IMR-90 (cell line): ENCODE results near the gene FGF5. TPM values are rescaled to one million over a fixed set of nuclear protein-coding genes. Genes with fewer than 3 reads are reported as not detected.

Experiments used
- ATAC-seq: fragments of 200-7000 bp; cut with Tn5 transposase; 2 replicates; pipeline ENCODE4 v1.9.1; 2020; ENCODE audit warnings: low read depth, mild to moderate bottlenecking, moderate library complexity
- BruUV-seq: library from RNA; stranded (reverse); fragments of 400-500 nt; replicated peaks from 2 replicates; lab custom pipeline; 2021; lab: Mats Ljungman, UMichigan
- CTCF ChIA-PET: fragments of 300-600 bp; formaldehyde crosslinking; extraction: SDS; loops from one replicate; lab custom pipeline; 2021; ENCODE audit warnings: antibody characterized with exemption; lab: Yijun Ruan, JAX
- POLR2A ChIA-PET: fragments of 300-600 bp; sonication (Branson Sonifier 250); formaldehyde crosslinking; loops from one replicate; lab custom pipeline; 2022; ENCODE audit warnings: antibody characterized with exemption; ENCODE audit not compliant: unreplicated experiment; lab: Charles Lee
- DNase-seq: peaks from one replicate; pipeline ENCODE4 v3.0.0; 2013
- H2AFZ ChIP-seq: replicated peaks from 2 replicates; pipeline ENCODE3; 2013; ENCODE audit warnings: low read length, mild to moderate bottlenecking; ENCODE audit not compliant: poor library complexity
- H2AK5ac ChIP-seq: 2 replicates; pipeline ENCODE4 v1.6.1; 2013; ENCODE audit warnings: low read depth, low read length, inconsistent platforms
- H2AK9ac ChIP-seq: replicated peaks from 2 replicates; pipeline ENCODE3; 2013; ENCODE audit warnings: mild to moderate bottlenecking, low read depth, low read length, moderate library complexity; ENCODE audit not compliant: poor library complexity
- H2BK120ac ChIP-seq: 2 replicates; pipeline ENCODE4 v1.6.1; 2013; ENCODE audit warnings: low read depth, low read length, inconsistent platforms
- H2BK15ac ChIP-seq: 3 replicates; pipeline ENCODE4 v1.6.1; 2013; ENCODE audit warnings: low read depth, low read length, inconsistent platforms
- H2BK20ac ChIP-seq: 2 replicates; pipeline ENCODE4 v1.6.1; 2013; ENCODE audit warnings: low read depth, mild to moderate bottlenecking, inconsistent platforms, low read length, moderate library complexity
- H2BK5ac ChIP-seq: 2 replicates; pipeline ENCODE4 v1.6.1; 2013; ENCODE audit warnings: mild to moderate bottlenecking, low read depth, low read length, inconsistent platforms; ENCODE audit not compliant: poor library complexity, severe bottlenecking
- H3K14ac ChIP-seq: replicated peaks from 2 replicates; pipeline ENCODE4 v1.6.1; 2013; ENCODE audit warnings: low read depth, low read length, inconsistent platforms
- H3K18ac ChIP-seq: 2 replicates; pipeline ENCODE4 v1.6.1; 2013; ENCODE audit warnings: low read depth, low read length, control low read depth
- H3K23ac ChIP-seq: 2 replicates; pipeline ENCODE4 v1.6.1; 2013; ENCODE audit warnings: low read depth, low read length, inconsistent platforms
- H3K27ac ChIP-seq: 2 replicates; pipeline ENCODE4 v1.5.1; 2013; ENCODE audit warnings: mild to moderate bottlenecking, control low read depth, low read length; ENCODE audit not compliant: insufficient read depth
- H3K27me3 ChIP-seq: 2 replicates; pipeline ENCODE4 v1.6.1; 2013; ENCODE audit warnings: low read length; ENCODE audit not compliant: control insufficient read depth, insufficient read depth
- H3K36me3 ChIP-seq: 2 replicates; pipeline ENCODE4 v1.6.1; 2013; ENCODE audit warnings: low read length, mixed read lengths; ENCODE audit not compliant: control insufficient read depth, insufficient read depth
- H3K4ac ChIP-seq: 2 replicates; pipeline ENCODE4 v1.6.1; 2013; ENCODE audit warnings: low read depth, low read length, inconsistent platforms
- H3K4me1 ChIP-seq: 2 replicates; pipeline ENCODE4 v1.6.1; 2013; ENCODE audit warnings: low read length, mixed read lengths; ENCODE audit not compliant: control insufficient read depth, insufficient read depth
- H3K4me2 ChIP-seq: 2 replicates; pipeline ENCODE4 v1.6.1; 2013; ENCODE audit warnings: low read depth, mild to moderate bottlenecking, control low read depth, low read length, moderate library complexity
- H3K4me3 ChIP-seq: 2 replicates; pipeline ENCODE4 v1.5.1; 2013; ENCODE audit warnings: low read depth, mild to moderate bottlenecking, control low read depth, low read length, moderate library complexity; ENCODE audit not compliant: insufficient read depth
- H3K56ac ChIP-seq: 2 replicates; pipeline ENCODE4 v1.6.1; 2013; ENCODE audit warnings: low read length, inconsistent platforms; ENCODE audit not compliant: insufficient read depth; ENCODE audit errors: extremely low read depth
- H3K79me1 ChIP-seq, 2 experiments: 2 replicates each; pipeline ENCODE4 v1.6.1; 2013; ENCODE audit warnings: low read length in 2 of 2, inconsistent platforms in 1 of 2, low read depth in 1 of 2
- H3K9ac ChIP-seq: 2 replicates; pipeline ENCODE4 v1.6.1; 2013; ENCODE audit warnings: low read depth, low read length, control low read depth
- H3K9me1 ChIP-seq: 2 replicates; pipeline ENCODE4 v1.6.1; 2013; ENCODE audit warnings: low read length, inconsistent platforms; ENCODE audit not compliant: insufficient read depth
- H3K9me3 ChIP-seq: 2 replicates; pipeline ENCODE4 v1.6.1; 2013; ENCODE audit warnings: low read length; ENCODE audit not compliant: control insufficient read depth, insufficient read depth
- H4K20me1 ChIP-seq: 2 replicates; pipeline ENCODE4 v1.6.1; 2013; ENCODE audit warnings: low read length, inconsistent platforms; ENCODE audit not compliant: insufficient read depth
- H4K5ac ChIP-seq: 2 replicates; pipeline ENCODE4 v1.6.1; 2013; ENCODE audit warnings: mild to moderate bottlenecking, low read depth, low read length, control low read depth
- H4K8ac ChIP-seq, 2 experiments: 2 replicates each; pipeline ENCODE4 v1.6.1; 2013; ENCODE audit warnings: low read depth in 2 of 2, low read length in 2 of 2, control low read depth in 1 of 2, inconsistent platforms in 1 of 2
- H4K91ac ChIP-seq: 2 replicates; pipeline ENCODE4 v1.6.1; 2013; ENCODE audit warnings: low read depth, low read length, inconsistent platforms; ENCODE audit not compliant: insufficient read depth
- BHLHE40 ChIP-seq: fragments of 150-350 bp; IDR thresholded peaks from 2 replicates; pipeline ENCODE4 v1.6.1; 2016; ENCODE audit warnings: mild to moderate bottlenecking, low read depth, low read length
- CEBPB ChIP-seq: IDR thresholded peaks from 2 replicates; pipeline ENCODE4 v1.6.1; 2012; ENCODE audit warnings: low read depth, low read length, improper control_type of control experiment
- CHD1 ChIP-seq: IDR thresholded peaks from 2 replicates; pipeline ENCODE4 v1.6.1; 2012; ENCODE audit warnings: low read depth, low read length, improper control_type of control experiment
- ELK1 ChIP-seq: fragments of 150-350 bp; IDR thresholded peaks from 2 replicates; pipeline ENCODE4 v1.6.1; 2016; ENCODE audit warnings: low read depth, mild to moderate bottlenecking, low read length, moderate library complexity, borderline replicate concordance
- POLR2A ChIP-seq: IDR thresholded peaks from 2 replicates; pipeline ENCODE4 v1.6.1; 2012; ENCODE audit warnings: mild to moderate bottlenecking, low read depth, low read length
- RCOR1 ChIP-seq: IDR thresholded peaks from 2 replicates; pipeline ENCODE4 v1.6.1; 2012; ENCODE audit warnings: mild to moderate bottlenecking, low read length, improper control_type of control experiment; ENCODE audit not compliant: insufficient replicate concordance
- RFX5 ChIP-seq: IDR thresholded peaks from 2 replicates; pipeline ENCODE4 v1.8.0; 2012; ENCODE audit warnings: low read depth, mild to moderate bottlenecking, low read length, moderate library complexity
- USF2 ChIP-seq: fragments of 150-350 bp; IDR thresholded peaks from 2 replicates; pipeline ENCODE4 v1.6.1; 2017; ENCODE audit warnings: mild to moderate bottlenecking, antibody characterized with exemption, low read length, low read depth
- WGBS, 2 experiments: methylation state at CpG; one replicate each; pipeline versions ENCODE4 v1.1.5 to v1.1.7; 2013; ENCODE audit warnings: missing lambda C conversion rate in 2 of 2; ENCODE audit not compliant: insufficient read length in 1 of 2; ENCODE audit errors: extremely low coverage in 2 of 2; 5-methylcytosine and 5-hydroxymethylcytosine counted together
- dilution Hi-C: fragments of 300-500 bp; cut with HindIII; formaldehyde crosslinking; loops from one replicate; pipeline ENCODE4 v1.14.3; 2018; ENCODE audit warnings: low sequenced_read_pairs; ENCODE audit not compliant: unreplicated experiment
- in situ Hi-C: fragments of 300-500 bp; cut with MboI; formaldehyde crosslinking; loops from 3 replicates; pipeline ENCODE4 v1.14.3; 2019; ENCODE audit warnings: low sequenced_read_pairs, inconsistent platforms, mixed read lengths
- intact Hi-C: fragments of 100-400 bp; cut with micrococcal nuclease; formaldehyde crosslinking; loops from 2 replicates; pipeline ENCODE4 v1.10.0; 2022
- polyA plus RNA-seq, 3 experiments: library from polyadenylated mRNA; depleted of rRNA; stranded (reverse); fragments of >200 nt; gene quantifications; 2 replicates each; pipeline ENCODE4 v1.2.3, GENCODE V29; 2012; ENCODE audit warnings: low replicate concordance in 1 of 3
- total RNA-seq: library from RNA; depleted of rRNA; stranded (reverse); fragments of >200 nt; gene quantifications from 2 replicates; pipeline ENCODE4 v1.2.3, GENCODE V29; 2012

Gene FGF5
- total and polyA plus RNA-seq, 2 of the 4 experiments (the other 2 are of a cell fraction): 18.6 to 42.1 TPM

GRCh38 chr4:80270321-80270720, 3.9 kb downstream of the FGF5 start:
- Histone ChIP-seq H3K79me1 (peaks cover 0 to 3% of the 10 kb centered on the region in 2 experiments; a peak in 1 of 4 replicates), H3K36me3 (peaks cover 4% of the 10 kb centered on the region; the same call in 1 of the 2 replicates), H3K4me1 (peaks cover 4% of the 10 kb centered on the region), H3K9me1 (0 out of 2 replicates have a peak, but pooled peaks cover 3% of the 10 kb centered on the region), H2AFZ (no peak overlapping the region), H4K5ac (no peak overlapping the region), H3K27me3 (no peaks in the 10 kb centered on the region), H3K27ac (no peak overlapping the region; the same call in 1 of the 2 replicates), H3K4ac (no peak overlapping the region), H4K20me1 (peaks cover 45% of the 10 kb centered on the region; the same call in 1 of the 2 replicates), H3K23ac (no peak overlapping the region; the same call in 1 of the 2 replicates), H2BK5ac (peak overlapping the region; percentile 95), H3K9ac (no peak overlapping the region), H2AK9ac (no peak overlapping the region), H2AK5ac (no peak overlapping the region), H3K14ac (0 out of 2 replicates have a peak overlapping the region, but pooled peaks have one; percentile 19), H2BK20ac (no peak overlapping the region), H3K18ac (no peak overlapping the region), H4K8ac (no peak overlapping the region), H3K9me3 (no peaks in the 10 kb centered on the region), H3K56ac (no peak overlapping the region), H4K91ac (no peak overlapping the region), H3K4me2 (peak overlapping the region; percentile 85), H2BK15ac (no peak overlapping the region), H2BK120ac (no peak overlapping the region), H3K4me3 (peak overlapping the region; percentile 27)
- POLR2A ChIA-PET: interaction anchor here (1.2 kb wide), 1 partner anchor 15 kb away, joined by 3 read pairs; no protein-coding TSS in a partner anchor
- DNase-seq (no peak), ATAC-seq (no peak)
- BruUV-seq: no TSS peak
- CTCF ChIA-PET: interaction anchor here (0.5 to 1.6 kb wide), 4 partner anchors 10 to 68 kb away, joined by 3 to 4 read pairs (median 3); no protein-coding TSS in a partner anchor
- in situ Hi-C loops: no loop called here
- intact Hi-C loops: no loop called here
- dilution Hi-C loops: no loop called here
- no CpG with 5 or more reads among the region's 2 CpGs for WGBS, 2 experiments
- TF ChIP-seq ELK1: no peak
- TF ChIP-seq POLR2A: no peak
- no peak for TF ChIP-seq CHD1
- no peak for TF ChIP-seq RCOR1
- peak; percentile 31; the same call in 1 of the 2 replicates for TF ChIP-seq CEBPB
- TF ChIP-seq BHLHE40: no peak
- TF ChIP-seq RFX5: no peak
- TF ChIP-seq USF2: no peak
